Endothelial cell of hepatic sinusoid (primary cell): ENCODE data around the gene TSPAN11.

ENCODE experiments used
- in situ Hi-C: cut with HindIII; loops from 2 replicates; pipeline ENCODE4 v1.10.0; 2017; ENCODE audit warnings: low sequenced_read_pairs

TSPAN11 gene

DNA sequence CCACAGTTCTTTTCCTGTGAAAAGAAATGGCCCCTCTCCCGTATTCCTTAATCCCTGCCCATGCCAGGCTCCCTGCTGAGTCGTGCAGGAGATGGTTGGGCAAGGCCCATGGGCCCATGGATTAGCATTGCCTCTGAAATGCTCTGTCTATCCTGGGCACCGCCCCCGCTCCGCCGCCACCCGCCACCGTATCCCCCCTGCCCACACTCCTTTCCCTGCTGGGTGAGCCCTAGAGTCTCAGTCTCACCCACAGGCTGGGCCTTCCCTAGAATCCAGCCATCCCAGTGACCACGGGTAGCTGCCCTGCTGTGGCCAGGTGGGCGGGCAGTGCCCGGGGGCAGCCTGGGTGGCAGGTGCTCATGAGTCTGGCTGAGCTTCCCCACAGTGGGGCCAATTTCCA, 50.6 kb downstream of the TSPAN11 start:
- in situ Hi-C loops = no loop called here

- in situ Hi-C loops = no loop called here
These were observed 51.2 kb downstream of the TSPAN11 start for GRCh38 chr12:30977537-30978349.

DNA sequence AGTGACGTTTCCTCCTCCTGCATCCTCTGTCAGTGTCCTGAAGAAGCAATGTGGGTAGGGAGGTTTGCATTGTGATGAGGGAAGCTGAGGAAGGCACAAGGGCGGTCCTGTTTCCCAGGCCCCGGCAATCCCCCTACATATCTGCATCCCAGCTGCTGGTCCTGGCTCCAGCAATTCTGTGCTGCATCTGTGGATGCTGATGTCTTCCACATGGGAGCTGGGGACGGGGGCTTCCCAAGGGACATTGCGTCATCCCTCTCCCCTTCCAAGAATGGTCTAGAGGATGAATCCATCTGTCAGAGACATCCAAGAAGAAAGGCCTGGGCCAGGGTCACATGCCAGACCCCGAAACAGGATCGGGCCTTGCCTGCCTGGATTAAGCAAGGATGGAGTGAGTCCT, 52.1 kb downstream of the TSPAN11 start:
- in situ Hi-C loops = no loop called here

DNA sequence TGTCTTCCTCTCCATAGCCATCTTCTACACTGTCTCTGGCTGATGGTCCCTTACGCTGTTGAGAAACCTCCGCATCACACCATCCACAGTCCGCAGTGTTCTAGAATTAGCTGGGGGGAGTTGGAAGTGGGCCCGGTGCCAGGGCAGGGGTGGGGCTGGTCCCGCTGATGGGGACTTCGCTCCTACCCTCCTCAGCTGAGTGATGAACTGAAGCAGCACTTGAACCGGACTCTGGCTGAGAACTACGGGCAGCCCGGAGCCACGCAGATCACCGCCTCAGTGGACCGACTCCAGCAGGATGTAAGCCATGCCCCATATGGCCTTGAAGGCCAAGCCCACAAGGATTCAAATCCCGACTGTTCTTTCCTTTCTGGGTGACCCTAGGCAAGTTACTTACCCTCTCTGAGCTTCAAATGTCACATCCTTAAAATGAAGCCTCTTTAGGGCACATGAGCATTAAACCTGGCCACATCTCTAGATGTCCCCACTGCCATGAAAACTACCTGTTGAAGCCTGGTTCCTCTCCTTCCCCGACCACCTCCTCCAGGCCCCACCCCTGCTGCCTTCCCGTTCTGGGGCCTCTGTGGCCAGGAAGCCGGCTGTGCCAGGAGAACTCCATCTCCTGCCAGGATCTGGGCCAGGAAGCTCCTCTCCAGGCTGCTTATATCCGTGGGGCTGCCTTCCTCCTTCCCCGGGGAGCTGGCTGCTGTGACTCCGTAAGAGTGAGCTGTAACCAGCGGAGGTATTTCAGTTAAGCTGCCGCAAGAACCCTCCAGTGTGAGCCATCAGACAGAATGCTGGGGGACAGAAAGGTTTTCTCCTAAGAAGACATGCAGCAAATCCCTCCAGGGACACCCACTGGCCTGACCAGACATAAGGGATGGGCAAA, 53.1 kb downstream of the TSPAN11 start:
- in situ Hi-C loops = no loop called here

DNA sequence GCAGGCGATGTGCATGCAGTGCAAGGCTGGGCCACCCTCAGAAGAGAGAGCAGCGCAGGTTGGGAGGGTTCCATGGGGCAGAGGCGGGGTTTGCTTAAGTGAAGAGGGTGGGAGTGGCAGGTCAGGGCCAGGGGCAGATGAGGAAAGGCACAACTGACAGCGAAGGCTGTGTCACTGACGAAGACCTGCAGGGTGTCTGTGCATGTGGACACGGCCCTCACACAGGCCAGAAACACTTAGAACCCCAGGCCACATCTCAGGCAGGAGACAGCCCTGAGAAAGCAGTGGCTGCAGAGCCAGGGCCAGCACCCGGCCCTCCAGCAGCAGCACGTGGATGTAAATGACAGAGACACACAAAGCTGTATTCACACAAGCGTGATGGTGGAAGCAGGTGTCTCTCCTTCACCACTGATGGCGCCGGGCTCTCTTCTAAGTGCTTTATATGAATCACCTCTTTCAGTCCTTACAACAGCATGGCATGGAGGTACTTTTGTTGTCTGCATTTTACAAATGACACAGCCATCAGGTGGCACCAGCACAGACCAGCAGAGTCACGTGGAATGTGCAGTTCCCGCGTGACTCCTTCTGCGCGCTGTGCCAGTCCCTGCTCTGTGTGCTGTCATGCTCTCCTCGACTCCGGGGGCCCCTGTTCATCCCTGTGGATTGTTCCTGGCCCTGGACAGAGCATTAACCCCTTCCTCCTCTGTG, 54.6 kb downstream of the TSPAN11 start:
- in situ Hi-C loops = no loop called here

GRCh38 chr12:30982413-30982812, 55.9 kb downstream of the TSPAN11 start:
- in situ Hi-C loops = no loop called here

GRCh38 chr12:30985814-30986452, 59.4 kb downstream of the TSPAN11 start:
- in situ Hi-C loops = no loop called here

DNA sequence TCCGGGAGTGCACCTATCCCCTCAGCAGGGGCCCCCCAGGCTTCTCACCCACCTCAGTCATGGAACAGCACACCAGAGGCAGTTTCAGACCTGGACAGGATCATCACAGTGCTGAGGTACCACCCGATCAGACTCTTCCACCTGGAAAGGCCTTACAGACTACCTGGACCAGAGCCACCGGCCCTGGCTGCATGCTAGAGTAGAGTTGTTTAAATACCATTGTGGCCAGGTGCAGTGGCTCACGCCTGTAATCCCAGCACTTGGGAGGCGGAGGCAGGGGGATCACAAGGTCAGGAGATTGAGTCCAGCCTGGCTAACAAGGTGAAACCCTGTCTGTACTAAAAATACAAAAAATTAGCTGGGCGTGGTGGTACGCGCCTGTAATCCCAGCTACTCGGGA, 61.5 kb downstream of the TSPAN11 start:
- in situ Hi-C loops = no loop called here

DNA sequence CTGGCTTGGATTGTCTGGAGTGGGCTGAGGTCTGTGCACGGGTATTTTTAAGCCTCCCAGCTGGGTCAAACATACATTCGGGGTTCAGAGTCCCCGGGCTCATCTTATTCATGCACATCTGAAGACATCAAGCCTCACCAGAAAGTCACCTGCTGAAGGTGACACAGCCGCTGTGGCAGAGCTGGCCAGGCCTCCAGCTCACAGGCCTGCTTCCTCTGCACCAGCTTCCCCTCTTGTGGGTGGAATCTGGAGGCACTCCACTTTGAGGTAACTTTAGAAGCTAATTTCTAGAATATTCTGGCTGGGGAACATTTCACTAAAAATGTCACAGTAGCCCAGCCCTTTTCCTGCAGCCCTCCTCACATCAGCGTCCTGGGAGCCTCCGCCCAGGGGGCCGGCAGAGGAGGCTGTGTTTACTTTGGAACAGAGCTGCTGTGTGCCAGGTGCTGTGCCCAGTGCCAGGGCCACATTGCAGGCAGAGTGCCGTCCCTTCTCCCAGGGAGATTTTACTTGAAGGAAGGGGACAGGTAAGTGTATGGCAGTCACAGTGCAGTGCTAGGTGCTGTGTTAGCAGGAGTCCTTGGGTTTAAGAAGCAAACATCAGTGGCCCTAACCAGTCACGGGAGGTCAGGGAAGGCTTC, 62.2 kb downstream of the TSPAN11 start:
- in situ Hi-C loops = no loop called here

DNA sequence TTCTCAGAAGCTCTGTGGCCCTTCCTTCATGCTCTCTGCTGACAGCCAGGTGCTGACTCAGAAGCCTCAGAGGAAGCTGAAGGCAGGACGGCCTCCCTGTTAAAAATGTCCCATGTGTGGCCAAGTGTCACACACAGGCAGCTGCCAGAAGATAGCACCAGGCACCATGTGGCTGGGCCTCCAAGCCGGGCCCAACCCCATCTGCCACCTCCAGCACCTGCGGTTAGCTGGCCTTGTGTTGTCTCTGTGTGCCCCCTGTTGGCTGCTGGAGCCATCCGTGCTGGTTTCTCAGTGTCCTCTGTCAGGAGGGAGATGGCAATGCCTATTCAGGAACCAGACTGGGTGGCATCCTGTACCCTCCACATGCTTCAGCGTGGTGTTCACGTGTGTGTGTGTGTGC, 63.2 kb downstream of the TSPAN11 start:
- in situ Hi-C loops = no loop called here

DNA sequence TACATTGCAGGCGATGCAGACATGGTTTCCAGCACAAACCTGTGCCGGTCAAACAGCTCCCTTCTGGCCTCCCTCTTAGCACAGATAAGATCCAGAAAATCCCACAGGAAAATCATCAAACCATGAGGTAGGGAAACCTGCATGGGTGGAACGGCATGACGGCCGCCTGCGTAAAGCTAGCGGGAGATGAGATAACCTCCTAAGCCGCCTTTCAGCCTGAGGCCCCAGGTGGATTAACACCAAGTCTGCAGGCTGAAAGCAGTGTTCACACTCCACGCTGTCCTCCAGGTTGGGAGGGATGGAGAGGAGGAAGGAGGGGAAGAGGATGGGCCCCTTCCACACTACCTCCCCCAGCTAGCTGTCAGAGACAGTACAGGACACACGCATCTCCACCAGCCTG, 63.8 kb downstream of the TSPAN11 start:
- in situ Hi-C loops = no loop called here

DNA sequence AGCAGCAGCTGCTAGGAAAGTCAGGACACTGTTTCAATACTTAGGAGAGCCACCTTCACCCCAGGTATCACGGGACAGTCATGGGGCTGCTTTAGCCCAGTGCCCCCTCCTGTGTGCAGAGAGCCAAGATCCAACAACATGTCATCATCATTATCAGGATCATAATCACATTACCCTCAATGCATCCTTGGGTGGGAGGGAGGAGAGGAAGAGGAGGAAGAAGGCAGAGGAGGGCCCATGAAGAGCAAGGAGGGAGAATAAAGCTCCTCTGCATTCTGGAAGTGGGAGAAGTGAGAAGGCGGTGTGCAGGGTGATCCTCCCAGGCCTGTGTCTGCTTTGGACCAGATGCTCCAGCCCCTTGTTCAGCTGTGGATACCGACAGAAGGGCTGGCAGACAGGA, 64.2 kb downstream of the TSPAN11 start:
- in situ Hi-C loops = no loop called here

- in situ Hi-C loops = no loop called here
These were observed 64.9 kb downstream of the TSPAN11 start for GRCh38 chr12:30991466-30991865.

- in situ Hi-C loops = no loop called here
These were observed 65.8 kb downstream of the TSPAN11 start for GRCh38 chr12:30992381-30992780.

- in situ Hi-C loops = no loop called here
These were observed 67.2 kb downstream of the TSPAN11 start for GRCh38 chr12:30993766-30994165.

- in situ Hi-C loops = no loop called here
These were observed 67.7 kb downstream of the TSPAN11 start for GRCh38 chr12:30994274-30994673.

- in situ Hi-C loops = no loop called here
These were observed 69.7 kb downstream of the TSPAN11 start for GRCh38 chr12:30996255-30996654.

DNA sequence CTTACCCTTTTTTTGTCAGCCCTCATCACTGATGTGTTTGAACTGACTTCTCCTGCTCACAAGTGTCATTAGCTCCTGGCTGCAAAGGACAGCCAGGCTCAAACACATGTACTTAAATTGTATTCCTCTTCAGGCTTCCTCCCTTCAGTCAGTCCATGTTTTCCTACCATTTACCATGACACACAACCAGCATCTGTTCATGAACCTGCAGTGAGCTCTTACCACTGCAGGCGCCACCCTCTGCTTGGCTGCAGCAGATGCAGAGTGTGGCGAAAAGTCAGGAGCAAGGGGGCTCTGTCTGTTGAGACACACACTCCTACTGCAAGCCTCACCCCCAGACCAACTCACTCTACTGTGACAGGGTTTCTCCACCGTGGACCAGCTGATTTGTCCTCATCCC, 70.2 kb downstream of the TSPAN11 start:
- in situ Hi-C loops = no loop called here

GRCh38 chr12:30997685-30998440, 71.3 kb downstream of the TSPAN11 start:
- in situ Hi-C loops = no loop called here

GRCh38 chr12:30999011-30999410, 72.5 kb downstream of the TSPAN11 start:
- in situ Hi-C loops = no loop called here
